Chondrocyte (in vitro differentiated cells): ENCODE measurements around the gene RSKR. TPM values are rescaled to one million over a fixed set of nuclear protein-coding genes. Genes with fewer than 3 reads are reported as not detected.
A peak's percentile ranks its signal among the peaks of the same experiment; 100 is the strongest.
"Not testable (repeated sequence)": the region's sequence is repeated elsewhere in the genome, so short reads cannot be mapped to it uniquely, and the experiment has no call there.

ENCODE experiments used
- DNase-seq: peaks from one replicate; pipeline ENCODE4 v3.0.0; 2021; ENCODE audit warnings: mixed read lengths, low spot score
- H3K27ac Mint-ChIP-seq: one replicate; pipeline ENCODE4 v1.8.0; 2021; ENCODE audit warnings: mild to moderate bottlenecking, moderate library complexity, mixed read lengths; ENCODE audit not compliant: unreplicated experiment
- H3K27me3 Mint-ChIP-seq: 2 replicates; pipeline ENCODE4 v1.8.0; 2021; ENCODE audit warnings: low read depth, mixed read lengths
- H3K36me3 Mint-ChIP-seq: 2 replicates; pipeline ENCODE4 v1.8.0; 2021; ENCODE audit warnings: low read depth, mixed read lengths
- H3K4me1 Mint-ChIP-seq: 2 replicates; pipeline ENCODE4 v1.8.0; 2021; ENCODE audit warnings: low read depth, mild to moderate bottlenecking, mixed read lengths
- H3K4me3 Mint-ChIP-seq: one replicate; pipeline ENCODE4 v1.8.0; 2021; ENCODE audit warnings: mild to moderate bottlenecking, moderate library complexity, mixed read lengths; ENCODE audit not compliant: unreplicated experiment
- H3K9me3 Mint-ChIP-seq: 2 replicates; pipeline ENCODE4 v1.8.0; 2021; ENCODE audit warnings: low read depth, mixed read lengths
- CTCF ChIP-seq: fragments of 200-600 bp; sonication (generic); IDR thresholded peaks from 2 replicates; pipeline ENCODE4 v1.5.0; 2021; ENCODE audit warnings: antibody characterized with exemption, mild to moderate bottlenecking, moderate library complexity
- long read RNA-seq: library from polyadenylated mRNA; stranded (forward); transcript quantifications from one replicate; pipeline ENCODE4 v2.0.0, GENCODE V29; 2021
- total RNA-seq: library from RNA; stranded (reverse); gene quantifications from 3 replicates; pipeline ENCODE4 v1.2.1, GENCODE V29; 2021

Gene RSKR
- total RNA-seq, result 4.7 to 9.0 TPM (median 6.4 TPM) in 3 replicates
- long read RNA-seq, result 0 reads

- Mint-ChIP-seq H3K4me3 (no peak within 1 kb of the TSS), H3K9me3 (no peaks in the 10 kb centered on the region), H3K36me3 (peaks cover 31% of the 10 kb centered on the region), H3K27ac (peak within 1 kb of the TSS; percentile 30), H3K27me3 (no peaks in the 10 kb centered on the region), H3K4me1 (no peaks in the 10 kb centered on the region)
- no peak for DNase-seq
- no peak for TF ChIP-seq CTCF
Measured at GRCh38 chr17:28613931-28614381, at the start of gene RSKR. Gene RSKR, minus strand, starts transcription at chr17:28614185. Its CDS starts 24 bp downstream, at chr17:28614161.

GRCh38 chr17:28663723-28664122, 49.7 kb upstream of the RSKR start:
- Mint-ChIP-seq H3K4me3 (peak overlapping the region; percentile 100), H3K4me1 (peaks cover 47% of the 10 kb centered on the region), H3K36me3 (peaks cover 8% of the 10 kb centered on the region)

GRCh38 chr17:28662527-28662829, 48.5 kb upstream of the RSKR start:
- H3K4me3 Mint-ChIP-seq, result peak overlapping the region; percentile 100
- no peak for TF ChIP-seq CTCF
- peaks cover 45% of the 10 kb centered on the region for H3K4me1 Mint-ChIP-seq
- peak overlapping the region; percentile 100 for H3K27ac Mint-ChIP-seq
- no peaks in the 10 kb centered on the region for H3K27me3 Mint-ChIP-seq
- no peaks in the 10 kb centered on the region for H3K9me3 Mint-ChIP-seq
- no peak for DNase-seq
- H3K36me3 Mint-ChIP-seq, result peaks cover 10% of the 10 kb centered on the region

More at GRCh38 chr17:28663723-28664122, 49.7 kb upstream of the RSKR start:
- TF ChIP-seq CTCF, result no peak
- H3K27me3 Mint-ChIP-seq, result no peaks in the 10 kb centered on the region
- no peak for DNase-seq
- peak overlapping the region; percentile 100 for H3K27ac Mint-ChIP-seq
- H3K9me3 Mint-ChIP-seq, result no peaks in the 10 kb centered on the region

- TF ChIP-seq CTCF, result no peak
- peaks cover 45% of the 10 kb centered on the region for H3K4me1 Mint-ChIP-seq
- peak within 1 kb of the TSS; percentile 100 for H3K27ac Mint-ChIP-seq
- no peaks in the 10 kb centered on the region for H3K9me3 Mint-ChIP-seq
- no peaks in the 10 kb centered on the region for H3K27me3 Mint-ChIP-seq
- H3K36me3 Mint-ChIP-seq, result peaks cover 10% of the 10 kb centered on the region
- peak within 1 kb of the TSS; percentile 100 for H3K4me3 Mint-ChIP-seq
- peak; percentile 96 for DNase-seq
Measured at GRCh38 chr17:28661635-28662526, 47.9 kb upstream of the RSKR start, which contains the start of the genes SDF2 and SUPT6H. Gene SDF2, minus strand, starts transcription at chr17:28661906. Its CDS starts 30 bp downstream, at chr17:28661876. Gene SUPT6H, plus strand, starts transcription at chr17:28662205. Its CDS starts 11,197 bp downstream, at chr17:28673402.

- not testable (repeated sequence) for H3K9me3 Mint-ChIP-seq, H3K27me3 Mint-ChIP-seq, DNase-seq, H3K27ac Mint-ChIP-seq, H3K36me3 Mint-ChIP-seq
- peak overlapping the region; percentile 45 for H3K4me3 Mint-ChIP-seq
- peaks cover 37% of the 10 kb centered on the region for H3K4me1 Mint-ChIP-seq
Measured at GRCh38 chr17:28659497-28659881, 45.5 kb upstream of the RSKR start.

- H3K4me1 Mint-ChIP-seq, result peaks cover 31% of the 10 kb centered on the region
- not testable (repeated sequence) for H3K4me3 Mint-ChIP-seq, H3K27me3 Mint-ChIP-seq, H3K9me3 Mint-ChIP-seq, DNase-seq, H3K36me3 Mint-ChIP-seq, H3K27ac Mint-ChIP-seq
Measured at GRCh38 chr17:28658766-28659496, 44.9 kb upstream of the RSKR start.

GRCh38 chr17:28658342-28658741, 44.4 kb upstream of the RSKR start:
- not testable (repeated sequence) for H3K27ac Mint-ChIP-seq, H3K9me3 Mint-ChIP-seq, H3K27me3 Mint-ChIP-seq, DNase-seq, H3K4me3 Mint-ChIP-seq, H3K36me3 Mint-ChIP-seq
- H3K4me1 Mint-ChIP-seq, result peaks cover 26% of the 10 kb centered on the region
